ENCODE data around the gene YWHAH. TPM values are rescaled to one million over a fixed set of nuclear protein-coding genes. Genes with fewer than 3 reads are reported as not detected.

YWHAH gene
- 113 and 121 TPM in 2 replicates for total RNA-seq

DNA sequence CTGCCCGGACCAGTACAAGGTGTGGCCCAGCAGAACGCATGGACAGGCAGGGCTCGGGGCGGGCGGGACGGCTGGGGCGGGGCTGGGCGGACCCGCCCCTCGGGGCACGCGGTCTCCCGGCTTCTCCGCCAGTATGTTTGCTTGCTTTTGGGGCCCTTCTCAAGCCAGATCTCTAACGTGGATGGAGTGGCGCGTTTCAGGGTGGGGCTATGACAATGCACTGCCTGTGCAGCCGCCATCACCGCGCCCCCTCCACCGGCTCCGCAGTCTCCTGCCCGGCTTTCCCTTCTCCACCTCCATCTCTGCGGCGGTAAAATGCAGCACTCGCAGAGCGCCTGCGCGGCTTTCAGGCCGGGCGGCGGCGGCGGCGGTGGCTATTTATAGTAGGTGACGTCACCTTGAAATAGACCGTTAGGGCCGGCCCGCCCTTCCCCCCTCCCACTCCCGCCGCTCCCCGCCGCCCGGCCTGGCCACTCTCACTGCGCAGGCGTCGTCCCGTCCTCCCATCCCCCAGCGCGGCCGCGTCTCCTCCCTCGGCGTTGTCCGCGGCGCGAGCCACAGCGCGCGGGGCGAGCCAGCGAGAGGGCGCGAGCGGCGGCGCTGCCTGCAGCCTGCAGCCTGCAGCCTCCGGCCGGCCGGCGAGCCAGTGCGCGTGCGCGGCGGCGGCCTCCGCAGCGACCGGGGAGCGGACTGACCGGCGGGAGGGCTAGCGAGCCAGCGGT is at the start of gene YWHAH:
Gene YWHAH, plus strand, starts transcription at position 558 of the 722 bp plus-strand sequence. CDS start 199 bp downstream, outside the sequence.

Other genes starting within 250 kb of the YWHAH start
- gene PRR14L, start 194.4 kb upstream of the YWHAH start, total RNA-seq: 19.8 and 24.2 TPM in 2 replicates
- gene DEPDC5, start 190.5 kb upstream of the YWHAH start, total RNA-seq: 10.2 and 10.8 TPM in 2 replicates
- gene SLC5A1, start 98.7 kb downstream of the YWHAH start, total RNA-seq: not detected in 2 replicates
- gene C22orf42, start 214.8 kb downstream of the YWHAH start, total RNA-seq: not detected in 2 replicates